HG03469 (cell line): ENCODE results near the gene ANO4.

ENCODE experiments used
- ATAC-seq: cut with Tn5 transposase; IDR thresholded peaks from one replicate; pipeline ENCODE4 v1.9.1; 2021; ENCODE audit warnings: mild to moderate bottlenecking, moderate library complexity, moderate number of reproducible peaks; ENCODE audit not compliant: unreplicated experiment

The ANO4 gene

GRCh38 chr12:100794441-100795173, at the start of gene ANO4:
Gene ANO4, plus strand, starts transcription at chr12:100794776. Its CDS starts 107,010 bp downstream, at chr12:100901786.
- no peak for ATAC-seq

GRCh38 chr12:100745378-100746071, 49.1 kb upstream of the ANO4 start:
- no peak for ATAC-seq

GRCh38 chr12:100752841-100753240, 41.7 kb upstream of the ANO4 start:
- ATAC-seq, result no peak

- no peak for ATAC-seq
Observed at GRCh38 chr12:100753837-100754236, 40.7 kb upstream of the ANO4 start.

GRCh38 chr12:100755186-100755585, 39.4 kb upstream of the ANO4 start:
- no peak for ATAC-seq

GRCh38 chr12:100758083-100758482, 36.5 kb upstream of the ANO4 start:
- ATAC-seq, result no peak

GRCh38 chr12:100767371-100767770, 27.2 kb upstream of the ANO4 start:
- no peak for ATAC-seq

GRCh38 chr12:100767950-100768349, 26.6 kb upstream of the ANO4 start:
- ATAC-seq, result no peak

- ATAC-seq, result no peak
Observed at GRCh38 chr12:100778967-100779590, 15.5 kb upstream of the ANO4 start.

- no peak for ATAC-seq
Observed at GRCh38 chr12:100789146-100789545, 5.4 kb upstream of the ANO4 start.

- ATAC-seq, result no peak
Observed at GRCh38 chr12:100789975-100790374, 4.6 kb upstream of the ANO4 start.

GRCh38 chr12:100790552-100790951, 4.0 kb upstream of the ANO4 start:
- ATAC-seq, result no peak

- ATAC-seq, result no peak
Observed at GRCh38 chr12:100793182-100793581, 1.4 kb upstream of the ANO4 start.

- no peak for ATAC-seq
Observed at GRCh38 chr12:100795174-100795799, 711 bp downstream of the ANO4 start.

GRCh38 chr12:100795800-100796179, 1.2 kb downstream of the ANO4 start:
- no peak for ATAC-seq

GRCh38 chr12:100796621-100797020, 2.0 kb downstream of the ANO4 start:
- ATAC-seq, result no peak

GRCh38 chr12:100797246-100797645, 2.7 kb downstream of the ANO4 start:
- no peak for ATAC-seq

- no peak for ATAC-seq
Observed at GRCh38 chr12:100797786-100798185, 3.2 kb downstream of the ANO4 start.

GRCh38 chr12:100798286-100799160, 3.9 kb downstream of the ANO4 start:
- ATAC-seq, result no peak

- ATAC-seq, result no peak
Observed at GRCh38 chr12:100799770-100800169, 5.2 kb downstream of the ANO4 start.

GRCh38 chr12:100800723-100801122, 6.1 kb downstream of the ANO4 start:
- no peak for ATAC-seq
